Astrocyte (in vitro differentiated cells and primary cell): ENCODE data around the gene IL17RE. TPM values are rescaled to one million over a fixed set of nuclear protein-coding genes. Genes with fewer than 3 reads are reported as not detected.

ENCODE experiments used
- DNase-seq: peaks from one replicate; pipeline ENCODE4 v3.0.0-alpha.2; 2010; ENCODE audit warnings: low read depth
- FAIRE-seq: peaks from 2 replicates; lab custom pipeline; 2011; peaks lifted over from hg19 to GRCh38; lab: Jason Lieb, UNC
- H2AFZ ChIP-seq: 2 replicates; pipeline ENCODE4 v1.6.0; 2012; ENCODE audit warnings: low read depth, low read length, inconsistent platforms
- H3K27ac ChIP-seq: 2 replicates; pipeline ENCODE4 v1.5.1; 2011; ENCODE audit warnings: low read depth, low read length, inconsistent platforms
- H3K27me3 ChIP-seq: 2 replicates; pipeline ENCODE4 v1.6.0; 2011; ENCODE audit warnings: low read length, inconsistent platforms; ENCODE audit not compliant: insufficient read depth
- H3K36me3 ChIP-seq: 2 replicates; pipeline ENCODE4 v1.5.1; 2011; ENCODE audit warnings: low read length, inconsistent platforms; ENCODE audit not compliant: insufficient read depth
- H3K4me1 ChIP-seq: 2 replicates; pipeline ENCODE4 v1.5.1; 2011; ENCODE audit warnings: low read length, inconsistent platforms; ENCODE audit not compliant: insufficient read depth
- H3K4me2 ChIP-seq: 2 replicates; pipeline ENCODE4 v1.6.0; 2012; ENCODE audit warnings: low read length, inconsistent platforms
- H3K4me3 ChIP-seq: 2 replicates; pipeline ENCODE4 v1.5.1; 2011; ENCODE audit warnings: low read depth, mild to moderate bottlenecking, low read length, inconsistent platforms; ENCODE audit not compliant: insufficient read depth
- H3K79me2 ChIP-seq: 2 replicates; pipeline ENCODE4 v1.6.0; 2012; ENCODE audit warnings: mild to moderate bottlenecking, low read length, inconsistent platforms; ENCODE audit not compliant: insufficient read depth
- H3K9ac ChIP-seq: 2 replicates; pipeline ENCODE4 v1.6.0; 2012; ENCODE audit warnings: mild to moderate bottlenecking, low read length, inconsistent platforms
- H3K9me3 ChIP-seq: 2 replicates; pipeline ENCODE4 v1.5.1; 2012; ENCODE audit warnings: low read depth, mild to moderate bottlenecking, low read length, inconsistent platforms; ENCODE audit not compliant: insufficient read depth
- H4K20me1 ChIP-seq: 2 replicates; pipeline ENCODE4 v1.6.0; 2012; ENCODE audit warnings: low read length, inconsistent platforms; ENCODE audit not compliant: insufficient read depth
- H3K27ac Mint-ChIP-seq: one replicate; pipeline ENCODE4 v1.8.0; 2021; ENCODE audit warnings: mild to moderate bottlenecking, mixed read lengths; ENCODE audit not compliant: unreplicated experiment
- H3K27me3 Mint-ChIP-seq: one replicate; pipeline ENCODE4 v1.8.0; 2021; ENCODE audit warnings: low read depth, mixed read lengths; ENCODE audit not compliant: unreplicated experiment
- H3K36me3 Mint-ChIP-seq: one replicate; pipeline ENCODE4 v1.8.0; 2021; ENCODE audit warnings: low read depth, mixed read lengths; ENCODE audit not compliant: unreplicated experiment
- H3K4me1 Mint-ChIP-seq: one replicate; pipeline ENCODE4 v1.8.0; 2021; ENCODE audit warnings: low read depth, mixed read lengths; ENCODE audit not compliant: unreplicated experiment
- H3K4me3 Mint-ChIP-seq: one replicate; pipeline ENCODE4 v1.8.0; 2021; ENCODE audit warnings: mild to moderate bottlenecking, moderate library complexity, mixed read lengths; ENCODE audit not compliant: unreplicated experiment
- H3K9me3 Mint-ChIP-seq: one replicate; pipeline ENCODE4 v1.8.0; 2021; ENCODE audit warnings: mild to moderate bottlenecking, mixed read lengths; ENCODE audit not compliant: unreplicated experiment
- EZH2 ChIP-seq: IDR thresholded peaks from 2 replicates; pipeline ENCODE4 v1.6.1; 2012; ENCODE audit warnings: mild to moderate bottlenecking, low read length, inconsistent platforms; ENCODE audit not compliant: insufficient read depth
- total RNA-seq: library from RNA; stranded (reverse); gene quantifications from 2 replicates; pipeline ENCODE4 v1.2.1, GENCODE V29; 2021
- TF ChIP-seq, protein P1 (sequence below): IDR thresholded peaks from 2 replicates; pipeline ENCODE4 v1.5.1; 2011; ENCODE audit warnings: low read depth, mild to moderate bottlenecking, inconsistent platforms, low read length, moderate library complexity; ENCODE audit not compliant: insufficient read depth

The IL17RE gene
- total RNA-seq, 1 donor from 2014 or later = 4.6 TPM

GRCh38 chr3:9903238-9903624 is 583 bp downstream of the IL17RE start:
- Mint-ChIP-seq H3K27ac (peak overlapping the region; percentile 79), H3K9me3 (no peaks in the 10 kb centered on the region), H3K4me1 (peaks cover 27% of the 10 kb centered on the region), H3K36me3 (no peaks in the 10 kb centered on the region), H3K4me3 (peak overlapping the region; percentile 10), H3K27me3 (no peaks in the 10 kb centered on the region)
- Histone ChIP-seq H3K36me3 (no peaks in the 10 kb centered on the region), H3K79me2 (no peaks in the 10 kb centered on the region), H3K9ac (peak overlapping the region; percentile 63), H3K4me2 (peak overlapping the region; percentile 83), H3K27ac (peak overlapping the region; percentile 11), H4K20me1 (peaks cover 9% of the 10 kb centered on the region), H3K27me3 (no peaks in the 10 kb centered on the region), H3K4me3 (no peak overlapping the region), H2AFZ (peak overlapping the region; percentile 58), H3K9me3 (no peaks in the 10 kb centered on the region), H3K4me1 (peaks cover 16% of the 10 kb centered on the region)
- no peak for DNase-seq
- TF ChIP-seq, protein P1, sequence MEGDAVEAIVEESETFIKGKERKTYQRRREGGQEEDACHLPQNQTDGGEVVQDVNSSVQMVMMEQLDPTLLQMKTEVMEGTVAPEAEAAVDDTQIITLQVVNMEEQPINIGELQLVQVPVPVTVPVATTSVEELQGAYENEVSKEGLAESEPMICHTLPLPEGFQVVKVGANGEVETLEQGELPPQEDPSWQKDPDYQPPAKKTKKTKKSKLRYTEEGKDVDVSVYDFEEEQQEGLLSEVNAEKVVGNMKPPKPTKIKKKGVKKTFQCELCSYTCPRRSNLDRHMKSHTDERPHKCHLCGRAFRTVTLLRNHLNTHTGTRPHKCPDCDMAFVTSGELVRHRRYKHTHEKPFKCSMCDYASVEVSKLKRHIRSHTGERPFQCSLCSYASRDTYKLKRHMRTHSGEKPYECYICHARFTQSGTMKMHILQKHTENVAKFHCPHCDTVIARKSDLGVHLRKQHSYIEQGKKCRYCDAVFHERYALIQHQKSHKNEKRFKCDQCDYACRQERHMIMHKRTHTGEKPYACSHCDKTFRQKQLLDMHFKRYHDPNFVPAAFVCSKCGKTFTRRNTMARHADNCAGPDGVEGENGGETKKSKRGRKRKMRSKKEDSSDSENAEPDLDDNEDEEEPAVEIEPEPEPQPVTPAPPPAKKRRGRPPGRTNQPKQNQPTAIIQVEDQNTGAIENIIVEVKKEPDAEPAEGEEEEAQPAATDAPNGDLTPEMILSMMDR = no peak
- TF ChIP-seq EZH2 = no peak
- no peak for FAIRE-seq

DNA sequence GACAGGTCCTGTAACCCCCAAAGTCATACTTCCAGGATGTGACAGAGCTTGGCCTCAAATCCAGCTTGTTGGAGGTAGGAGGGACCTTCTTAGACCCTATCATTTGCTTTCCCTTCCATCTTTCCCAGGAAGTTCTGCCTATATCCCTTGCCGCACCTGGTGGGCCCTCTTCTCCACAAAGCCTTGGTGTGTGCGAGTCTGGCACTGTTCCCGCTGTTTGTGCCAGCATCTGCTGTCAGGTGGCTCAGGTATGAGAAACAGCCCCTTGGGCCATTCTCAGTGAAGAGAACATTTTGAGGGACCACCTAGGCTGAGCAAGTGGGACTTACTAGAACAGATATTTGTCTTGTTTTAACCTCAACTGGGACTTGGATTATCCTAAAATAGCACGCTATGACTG is 1.3 kb downstream of the IL17RE start:
- Histone ChIP-seq H3K4me1 (peaks cover 16% of the 10 kb centered on the region), H3K9me3 (no peaks in the 10 kb centered on the region), H2AFZ (no peak overlapping the region), H3K79me2 (no peaks in the 10 kb centered on the region), H3K27ac (no peak overlapping the region), H3K4me2 (peak overlapping the region; percentile 83), H4K20me1 (peaks cover 3% of the 10 kb centered on the region), H3K36me3 (no peaks in the 10 kb centered on the region), H3K27me3 (no peaks in the 10 kb centered on the region), H3K4me3 (no peak overlapping the region), H3K9ac (no peak overlapping the region)
- Mint-ChIP-seq H3K9me3 (no peaks in the 10 kb centered on the region), H3K27me3 (no peaks in the 10 kb centered on the region), H3K27ac (peak overlapping the region; percentile 79), H3K36me3 (no peaks in the 10 kb centered on the region), H3K4me3 (no peak overlapping the region), H3K4me1 (peaks cover 23% of the 10 kb centered on the region)
- FAIRE-seq (no peak), DNase-seq (no peak)
- no peak for TF ChIP-seq EZH2
- TF ChIP-seq, protein P1 = no peak

GRCh38 chr3:9906480-9906879 is 3.8 kb downstream of the IL17RE start:
- H3K4me3 ChIP-seq = no peak overlapping the region
- H3K9me3 ChIP-seq = no peaks in the 10 kb centered on the region
- H3K9ac ChIP-seq = no peak overlapping the region
- Mint-ChIP-seq H3K27me3 (no peaks in the 10 kb centered on the region), H3K9me3 (peaks cover 1% of the 10 kb centered on the region), H3K4me3 (no peak overlapping the region), H3K36me3 (peaks cover 4% of the 10 kb centered on the region), H3K27ac (no peak overlapping the region), H3K4me1 (peaks cover 23% of the 10 kb centered on the region)
- H3K79me2 ChIP-seq = no peaks in the 10 kb centered on the region
- H4K20me1 ChIP-seq = no peaks in the 10 kb centered on the region
- no peak for FAIRE-seq
- H3K27ac ChIP-seq = no peak overlapping the region
- H3K4me1 ChIP-seq = peaks cover 16% of the 10 kb centered on the region
- H3K4me2 ChIP-seq = no peak overlapping the region
- no peak overlapping the region for H2AFZ ChIP-seq
- no peak for TF ChIP-seq EZH2
- TF ChIP-seq, protein P1 = no peak
- no peaks in the 10 kb centered on the region for H3K36me3 ChIP-seq
- H3K27me3 ChIP-seq = no peaks in the 10 kb centered on the region
- no peak for DNase-seq
